GM12891 (cell line): ENCODE results near the gene CDYL.

Experiments
- POLR2A ChIP-seq: IDR thresholded peaks from 2 replicates; pipeline ENCODE4 v1.6.1; 2011; ENCODE audit warnings: low read depth, low read length, control low read depth
- POLR2AphosphoS5 ChIP-seq: IDR thresholded peaks from 2 replicates; pipeline ENCODE4 v1.6.1; 2011; ENCODE audit warnings: low read depth, low read length, control low read depth
- SPI1 ChIP-seq: IDR thresholded peaks from 2 replicates; pipeline ENCODE4 v1.6.1; 2011; ENCODE audit warnings: low read depth, low read length, control low read depth

GRCh38 chr6:4851035-4851434 is 74.8 kb downstream of the CDYL start:
- TF ChIP-seq POLR2AphosphoS5 = no peak
- TF ChIP-seq POLR2A = no peak
- no peak for TF ChIP-seq SPI1
